ENCODE data around the gene LRRC71.

LRRC71 gene

GRCh38 chr1:156892190-156893047 lies 28.0 kb upstream of the LRRC71 start:
- DNase-seq (ENCODE audit: low spot score) = peak; percentile 92

- DNase-seq (ENCODE audit: low spot score) = peak; percentile 34
Measured at GRCh38 chr1:156893048-156893953, 27.1 kb upstream of the LRRC71 start, which contains the start of gene PEAR1. TSS of gene PEAR1 (plus strand) at chr1:156893718. CDS start at chr1:156903927, 10,209 bp downstream.

DNA sequence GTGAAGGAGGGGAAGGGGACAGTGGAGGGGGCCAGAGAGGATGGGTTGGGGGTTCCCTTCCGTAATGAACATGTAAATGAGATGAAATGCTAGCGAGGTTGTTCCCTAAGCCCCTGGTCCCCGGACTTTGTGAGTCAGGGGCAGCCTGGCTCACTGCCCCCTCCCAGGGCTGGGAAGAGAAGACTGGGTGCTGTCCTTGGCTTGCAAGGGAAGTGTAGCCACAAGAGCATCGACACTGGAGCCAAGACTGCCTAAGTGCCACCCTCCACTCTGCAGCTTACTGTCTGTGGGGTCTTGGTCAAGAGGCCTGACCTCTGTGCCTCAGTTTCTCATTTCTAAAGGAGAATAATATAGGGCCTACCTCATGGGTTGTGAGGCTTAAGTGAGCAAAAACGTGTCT lies 26.4 kb upstream of the LRRC71 start:
- peak; percentile 31 for DNase-seq (ENCODE audit: low spot score)

- DNase-seq (ENCODE audit: low spot score) = peak; percentile 89
Measured at GRCh38 chr1:156894711-156895454, 25.5 kb upstream of the LRRC71 start.

DNA sequence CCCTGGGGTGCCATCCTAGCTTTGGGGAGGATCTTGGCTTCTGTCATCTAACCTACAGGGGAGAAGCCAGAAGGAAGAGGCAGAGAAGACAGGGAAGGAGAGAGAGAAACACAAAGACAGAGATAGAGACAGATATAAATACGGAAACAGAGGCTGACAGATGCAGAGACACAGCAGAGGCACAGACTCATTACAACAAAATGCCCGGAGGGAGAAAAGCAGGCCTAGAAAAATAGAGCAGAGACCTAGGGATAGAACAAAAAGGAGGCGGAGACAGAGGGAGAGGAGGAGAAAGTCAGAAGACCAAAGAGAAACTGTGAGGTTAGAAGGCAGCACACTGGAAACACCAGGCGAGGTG lies 25.0 kb upstream of the LRRC71 start:
- no peak for DNase-seq (ENCODE audit: low spot score)

DNA sequence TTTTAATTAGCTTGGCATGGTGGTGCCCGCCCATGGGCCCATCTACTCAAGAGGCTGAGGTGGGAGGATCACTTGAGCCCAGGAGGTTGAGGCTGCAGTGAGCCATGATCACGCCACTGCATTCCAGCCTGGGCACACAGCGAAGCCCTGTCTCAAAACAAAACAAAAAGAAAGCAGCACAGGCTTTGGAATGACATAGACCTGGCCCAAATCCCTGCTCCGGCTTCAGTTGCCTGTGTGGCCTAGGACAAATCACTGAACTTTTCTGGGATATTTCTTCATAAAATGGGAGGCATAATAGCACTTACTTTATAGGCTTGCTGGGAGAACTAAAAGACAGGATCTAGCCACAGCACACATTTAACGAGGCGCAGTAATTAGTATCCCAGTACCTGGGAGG lies 24.5 kb upstream of the LRRC71 start:
- no peak for DNase-seq (ENCODE audit: low spot score)

DNA sequence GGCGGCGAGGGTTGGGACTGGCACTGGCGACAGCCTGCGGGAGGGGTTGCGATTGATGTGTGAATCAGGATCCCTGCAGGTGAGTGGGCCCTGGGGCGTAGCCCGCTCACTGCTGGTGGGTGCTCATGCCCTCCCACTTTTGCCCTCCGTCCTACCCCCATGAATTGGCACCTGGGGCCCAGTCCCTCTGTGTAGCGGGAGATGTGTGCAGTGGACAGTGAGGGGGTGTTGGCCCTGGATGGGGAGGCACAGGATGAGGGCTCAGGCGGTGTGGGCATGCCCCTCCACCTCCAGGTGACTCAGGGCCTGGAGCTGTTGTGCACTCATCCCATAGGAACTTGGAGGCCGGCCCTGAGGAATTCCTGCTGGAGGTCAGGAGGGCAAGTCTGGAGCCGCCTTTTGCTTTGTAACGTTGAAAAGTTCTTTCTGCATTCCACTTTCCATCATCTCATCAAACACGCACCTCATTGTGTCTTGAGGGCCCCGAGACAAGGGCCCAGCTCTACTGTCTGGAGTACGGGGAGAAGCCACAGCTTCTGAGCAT lies 23.9 kb upstream of the LRRC71 start:
- DNase-seq (ENCODE audit: low spot score) = no peak

DNA sequence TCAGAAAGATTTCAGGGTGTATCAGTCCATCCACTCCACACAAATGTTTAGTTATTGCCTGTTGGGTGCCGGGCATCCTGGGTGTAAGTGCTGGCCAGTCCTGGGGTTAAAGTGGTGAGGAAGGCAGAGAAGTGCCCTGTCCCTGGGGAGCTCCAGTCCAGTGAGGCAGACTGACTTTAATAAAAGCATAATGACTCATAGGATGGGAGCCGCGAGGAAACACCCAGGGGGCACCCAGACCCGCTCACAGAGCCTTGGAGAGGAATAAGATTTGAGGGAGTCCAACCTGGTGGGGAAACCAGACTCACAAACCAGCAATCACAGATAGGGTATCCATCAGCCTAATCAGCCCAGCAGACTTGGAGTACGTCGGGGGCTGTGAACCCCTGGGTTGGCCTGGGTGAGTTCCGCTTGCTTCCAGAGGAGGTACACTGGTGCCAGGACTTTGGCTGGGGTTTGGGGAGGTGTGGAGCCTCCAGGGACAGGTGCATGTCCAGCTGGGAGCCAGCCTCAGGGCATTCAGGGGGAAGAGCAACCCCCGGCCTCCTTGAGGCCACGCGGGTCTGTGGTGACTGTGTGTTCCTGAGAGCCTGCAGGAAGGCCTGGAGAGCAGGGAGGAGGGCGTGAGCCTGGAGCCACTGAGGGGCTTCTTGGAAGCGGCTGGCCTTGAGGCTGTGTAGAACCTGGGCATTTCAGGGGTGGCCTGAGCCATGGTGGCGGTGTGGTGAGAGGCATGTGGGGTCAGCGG lies 23.2 kb upstream of the LRRC71 start:
- DNase-seq (ENCODE audit: low spot score) = no peak

- DNase-seq (ENCODE audit: low spot score) = peak; percentile 31
Measured at GRCh38 chr1:156898161-156898566, 22.3 kb upstream of the LRRC71 start.

- DNase-seq (ENCODE audit: low spot score) = no peak
Measured at GRCh38 chr1:156898971-156899664, 21.3 kb upstream of the LRRC71 start.

- DNase-seq (ENCODE audit: low spot score) = no peak
Measured at GRCh38 chr1:156899956-156900718, 20.3 kb upstream of the LRRC71 start.

GRCh38 chr1:156900896-156901589 lies 19.4 kb upstream of the LRRC71 start:
- DNase-seq (ENCODE audit: low spot score) = no peak

- DNase-seq (ENCODE audit: low spot score) = no peak
Measured at GRCh38 chr1:156901590-156901900, 18.9 kb upstream of the LRRC71 start.

- DNase-seq (ENCODE audit: low spot score) = no peak
Measured at GRCh38 chr1:156901966-156902915, 18.2 kb upstream of the LRRC71 start.

DNA sequence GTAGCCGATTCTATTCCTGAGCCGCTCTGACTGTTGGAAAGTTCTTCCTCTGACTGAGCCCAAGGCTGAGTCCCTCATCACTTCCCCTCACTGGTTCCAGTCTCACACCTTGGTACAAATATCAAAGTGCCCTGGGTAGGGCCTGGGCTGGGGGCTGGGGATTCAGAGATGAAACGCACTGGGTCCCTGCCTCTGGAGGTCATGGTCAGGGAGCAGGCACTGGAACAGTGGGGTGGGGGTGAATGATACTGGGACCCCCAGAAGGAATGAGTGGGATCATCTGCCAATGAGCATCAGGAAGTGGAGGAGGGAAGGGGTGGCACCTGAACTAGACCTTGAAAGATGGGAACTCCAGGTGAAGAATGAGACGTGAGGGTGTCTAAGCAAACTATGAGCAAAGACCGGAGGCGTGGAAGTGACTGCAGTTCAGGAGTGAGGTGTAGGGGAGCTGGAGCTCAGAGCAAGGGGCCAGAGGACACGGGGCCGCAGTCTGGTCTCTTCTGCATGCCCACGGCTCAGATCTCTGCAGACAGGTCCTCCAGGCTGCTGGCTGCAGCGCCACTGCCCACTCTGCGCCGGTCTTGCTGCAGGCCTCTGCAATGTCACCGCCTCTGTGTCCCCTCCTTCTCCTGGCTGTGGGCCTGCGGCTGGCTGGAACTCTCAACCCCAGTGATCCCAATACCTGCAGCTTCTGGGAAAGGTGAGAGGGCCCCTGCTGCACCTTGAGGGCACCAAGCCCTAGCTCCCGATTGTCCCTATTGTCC lies 16.9 kb upstream of the LRRC71 start:
- no peak for DNase-seq (ENCODE audit: low spot score)

- DNase-seq (ENCODE audit: low spot score) = no peak
Measured at GRCh38 chr1:156904187-156904959, 16.1 kb upstream of the LRRC71 start.

DNA sequence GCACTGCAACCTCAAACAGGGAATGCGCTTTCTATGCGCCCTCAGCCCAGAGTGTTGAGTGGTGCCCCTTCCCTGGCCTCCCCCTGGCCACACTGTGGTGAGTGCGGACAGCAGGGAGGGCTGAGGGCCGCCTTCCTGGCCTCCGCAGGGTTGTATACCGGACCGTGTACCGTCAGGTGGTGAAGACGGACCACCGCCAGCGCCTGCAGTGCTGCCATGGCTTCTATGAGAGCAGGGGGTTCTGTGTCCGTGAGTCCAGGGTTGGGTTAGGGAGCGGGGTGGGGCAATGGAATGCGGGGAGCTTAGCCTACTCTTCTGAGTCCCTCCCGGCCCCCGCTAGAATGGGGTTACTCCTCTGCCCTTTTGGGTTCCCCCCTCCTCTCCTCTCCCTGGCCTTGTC lies 15.3 kb upstream of the LRRC71 start:
- DNase-seq (ENCODE audit: low spot score) = no peak
